Panc1 (cell line): ENCODE data around the gene DNM3.

Experiments used
- CTCF ChIP-seq: fragments of 450-650 bp; IDR thresholded peaks from 2 replicates; pipeline ENCODE4 v1.5.1; 2017; ENCODE audit warnings: mild to moderate bottlenecking
- TCF7L2 ChIP-seq: IDR thresholded peaks from 2 replicates; pipeline ENCODE4 v1.6.1; 2011; ENCODE audit warnings: mild to moderate bottlenecking, low read depth, low read length, inconsistent platforms
- TF ChIP-seq, protein P1 (sequence below), 2 experiments: IDR thresholded peaks; 2 replicates each; pipeline ENCODE4 v1.6.1; 2011 to 2012; ENCODE audit warnings: low read depth in 2 of 2, control low read depth in 1 of 2, low read length in 1 of 2, mild to moderate bottlenecking in 1 of 2, moderate library complexity in 1 of 2; ENCODE audit not compliant: insufficient read depth in 1 of 2

DNA sequence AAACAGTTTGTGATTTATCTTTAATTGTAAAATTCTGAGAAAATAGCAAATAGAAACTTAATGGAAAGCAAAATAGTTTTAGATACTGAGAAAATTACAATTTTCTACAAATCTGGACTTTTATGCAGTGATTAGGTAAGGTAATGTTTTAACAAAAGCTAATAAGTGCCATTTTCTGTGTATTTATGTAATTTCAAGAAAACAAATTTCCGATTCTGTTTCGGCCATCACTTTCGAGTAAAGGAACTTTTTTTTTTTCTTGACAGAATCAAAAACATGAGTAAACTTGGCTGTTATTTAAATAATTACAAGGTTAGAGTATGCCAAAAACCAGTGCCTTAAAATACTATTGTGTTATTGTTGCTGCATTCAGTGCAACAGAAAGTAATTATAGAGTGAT lies 298.8 kb downstream of the DNM3 start:
- TF ChIP-seq CTCF, result no peak
- no peak for TF ChIP-seq TCF7L2
- TF ChIP-seq, protein P1, sequence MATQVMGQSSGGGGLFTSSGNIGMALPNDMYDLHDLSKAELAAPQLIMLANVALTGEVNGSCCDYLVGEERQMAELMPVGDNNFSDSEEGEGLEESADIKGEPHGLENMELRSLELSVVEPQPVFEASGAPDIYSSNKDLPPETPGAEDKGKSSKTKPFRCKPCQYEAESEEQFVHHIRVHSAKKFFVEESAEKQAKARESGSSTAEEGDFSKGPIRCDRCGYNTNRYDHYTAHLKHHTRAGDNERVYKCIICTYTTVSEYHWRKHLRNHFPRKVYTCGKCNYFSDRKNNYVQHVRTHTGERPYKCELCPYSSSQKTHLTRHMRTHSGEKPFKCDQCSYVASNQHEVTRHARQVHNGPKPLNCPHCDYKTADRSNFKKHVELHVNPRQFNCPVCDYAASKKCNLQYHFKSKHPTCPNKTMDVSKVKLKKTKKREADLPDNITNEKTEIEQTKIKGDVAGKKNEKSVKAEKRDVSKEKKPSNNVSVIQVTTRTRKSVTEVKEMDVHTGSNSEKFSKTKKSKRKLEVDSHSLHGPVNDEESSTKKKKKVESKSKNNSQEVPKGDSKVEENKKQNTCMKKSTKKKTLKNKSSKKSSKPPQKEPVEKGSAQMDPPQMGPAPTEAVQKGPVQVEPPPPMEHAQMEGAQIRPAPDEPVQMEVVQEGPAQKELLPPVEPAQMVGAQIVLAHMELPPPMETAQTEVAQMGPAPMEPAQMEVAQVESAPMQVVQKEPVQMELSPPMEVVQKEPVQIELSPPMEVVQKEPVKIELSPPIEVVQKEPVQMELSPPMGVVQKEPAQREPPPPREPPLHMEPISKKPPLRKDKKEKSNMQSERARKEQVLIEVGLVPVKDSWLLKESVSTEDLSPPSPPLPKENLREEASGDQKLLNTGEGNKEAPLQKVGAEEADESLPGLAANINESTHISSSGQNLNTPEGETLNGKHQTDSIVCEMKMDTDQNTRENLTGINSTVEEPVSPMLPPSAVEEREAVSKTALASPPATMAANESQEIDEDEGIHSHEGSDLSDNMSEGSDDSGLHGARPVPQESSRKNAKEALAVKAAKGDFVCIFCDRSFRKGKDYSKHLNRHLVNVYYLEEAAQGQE (IDR thresholded peaks at IDR 0.05; ENCODE audit: insufficient read depth in 1 of 2, low read depth in 2 of 2, low read length in 1 of 2), result no peak
